Osteocyte (in vitro differentiated cells): ENCODE data around the gene TAS2R50. TPM values are rescaled to one million over a fixed set of nuclear protein-coding genes. Genes with fewer than 3 reads are reported as not detected.

Experiments
- DNase-seq: peaks from one replicate; pipeline ENCODE4 v3.0.0; 2021; ENCODE audit warnings: mixed read lengths; ENCODE audit not compliant: unreplicated experiment; ENCODE audit errors: extremely low spot score
- H3K27ac Mint-ChIP-seq: one replicate; pipeline ENCODE4 v1.8.0; 2021; ENCODE audit warnings: mild to moderate bottlenecking, mixed read lengths; ENCODE audit not compliant: unreplicated experiment
- H3K27me3 Mint-ChIP-seq: one replicate; pipeline ENCODE4 v1.8.0; 2021; ENCODE audit warnings: mixed read lengths; ENCODE audit not compliant: unreplicated experiment
- H3K36me3 Mint-ChIP-seq: one replicate; pipeline ENCODE4 v1.8.0; 2021; ENCODE audit warnings: mixed read lengths; ENCODE audit not compliant: unreplicated experiment
- H3K4me1 Mint-ChIP-seq: one replicate; pipeline ENCODE4 v1.8.0; 2021; ENCODE audit warnings: mixed read lengths; ENCODE audit not compliant: unreplicated experiment
- H3K4me3 Mint-ChIP-seq: one replicate; pipeline ENCODE4 v1.8.0; 2021; ENCODE audit warnings: mild to moderate bottlenecking, moderate library complexity, mixed read lengths; ENCODE audit not compliant: unreplicated experiment
- H3K9me3 Mint-ChIP-seq: one replicate; pipeline ENCODE4 v1.8.0; 2021; ENCODE audit warnings: mixed read lengths; ENCODE audit not compliant: unreplicated experiment
- total RNA-seq: library from RNA; stranded (reverse); gene quantifications from 2 replicates; pipeline ENCODE4 v1.2.1, GENCODE V29; 2021
- TF ChIP-seq, protein P1 (sequence below): fragments of 200-600 bp; sonication (generic); IDR thresholded peaks from 2 replicates; pipeline ENCODE4 v1.5.0; 2021; ENCODE audit warnings: antibody characterized with exemption, mild to moderate bottlenecking, moderate library complexity

TAS2R50 gene
- total RNA-seq, 1 donor from 2014 or later: 1.6 TPM

DNA sequence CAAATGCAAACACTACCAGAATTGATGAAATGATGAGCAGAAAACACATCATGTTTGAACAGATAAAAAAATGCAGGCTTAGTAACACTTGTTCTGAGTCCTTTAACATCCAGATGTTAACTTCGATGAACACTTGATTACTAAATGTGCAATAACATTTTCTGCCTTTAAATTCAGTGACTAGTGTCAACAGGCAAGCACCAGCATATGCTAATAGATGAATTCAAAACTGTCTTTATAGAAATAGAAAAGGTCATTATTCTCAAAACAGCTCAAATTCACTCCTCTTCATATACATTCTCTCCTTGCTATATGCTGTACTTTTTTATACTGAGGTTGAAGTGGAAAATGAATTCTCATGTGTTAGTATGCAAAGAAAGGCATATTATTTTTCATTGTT, 35.8 kb upstream of the TAS2R50 start, which contains the start of gene TAS2R19:
Gene TAS2R19 (minus strand): TSS at position 101 of the 400 bp plus-strand sequence. CDS start 49 bp downstream, at position 52.
- no peaks in the 10 kb centered on the region for H3K27me3 Mint-ChIP-seq
- H3K36me3 Mint-ChIP-seq: peaks cover 26% of the 10 kb centered on the region
- TF ChIP-seq, protein P1, sequence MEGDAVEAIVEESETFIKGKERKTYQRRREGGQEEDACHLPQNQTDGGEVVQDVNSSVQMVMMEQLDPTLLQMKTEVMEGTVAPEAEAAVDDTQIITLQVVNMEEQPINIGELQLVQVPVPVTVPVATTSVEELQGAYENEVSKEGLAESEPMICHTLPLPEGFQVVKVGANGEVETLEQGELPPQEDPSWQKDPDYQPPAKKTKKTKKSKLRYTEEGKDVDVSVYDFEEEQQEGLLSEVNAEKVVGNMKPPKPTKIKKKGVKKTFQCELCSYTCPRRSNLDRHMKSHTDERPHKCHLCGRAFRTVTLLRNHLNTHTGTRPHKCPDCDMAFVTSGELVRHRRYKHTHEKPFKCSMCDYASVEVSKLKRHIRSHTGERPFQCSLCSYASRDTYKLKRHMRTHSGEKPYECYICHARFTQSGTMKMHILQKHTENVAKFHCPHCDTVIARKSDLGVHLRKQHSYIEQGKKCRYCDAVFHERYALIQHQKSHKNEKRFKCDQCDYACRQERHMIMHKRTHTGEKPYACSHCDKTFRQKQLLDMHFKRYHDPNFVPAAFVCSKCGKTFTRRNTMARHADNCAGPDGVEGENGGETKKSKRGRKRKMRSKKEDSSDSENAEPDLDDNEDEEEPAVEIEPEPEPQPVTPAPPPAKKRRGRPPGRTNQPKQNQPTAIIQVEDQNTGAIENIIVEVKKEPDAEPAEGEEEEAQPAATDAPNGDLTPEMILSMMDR: no peak
- H3K27ac Mint-ChIP-seq: no peak within 1 kb of the TSS
- H3K4me1 Mint-ChIP-seq: no peaks in the 10 kb centered on the region
- no peak for DNase-seq
- no peak within 1 kb of the TSS for H3K4me3 Mint-ChIP-seq
- peaks cover 18% of the 10 kb centered on the region for H3K9me3 Mint-ChIP-seq

DNA sequence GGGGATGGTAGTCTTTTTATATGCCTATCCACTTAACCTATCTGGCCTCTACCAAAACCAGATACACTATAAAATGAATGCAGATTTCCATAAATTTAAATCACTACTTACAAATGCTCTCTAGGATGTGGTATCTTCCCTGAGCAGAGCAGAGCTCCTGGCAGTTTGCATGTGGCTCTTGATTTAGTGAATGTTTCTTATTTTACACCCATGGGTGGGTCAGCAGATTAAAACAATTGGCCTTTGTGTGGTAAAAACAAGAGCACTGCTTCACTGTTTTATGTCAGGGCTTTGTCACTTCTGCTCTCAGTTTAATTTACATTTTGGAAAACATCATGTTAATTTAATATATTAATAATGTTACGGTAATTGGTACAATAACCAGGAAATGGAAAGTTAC, 30.2 kb upstream of the TAS2R50 start:
- Mint-ChIP-seq H3K9me3 (no peaks in the 10 kb centered on the region), H3K4me3 (no peak overlapping the region), H3K4me1 (peaks cover 5% of the 10 kb centered on the region), H3K36me3 (peaks cover 9% of the 10 kb centered on the region), H3K27ac (no peak overlapping the region), H3K27me3 (no peaks in the 10 kb centered on the region)
- TF ChIP-seq, protein P1: no peak
- no peak for DNase-seq

DNA sequence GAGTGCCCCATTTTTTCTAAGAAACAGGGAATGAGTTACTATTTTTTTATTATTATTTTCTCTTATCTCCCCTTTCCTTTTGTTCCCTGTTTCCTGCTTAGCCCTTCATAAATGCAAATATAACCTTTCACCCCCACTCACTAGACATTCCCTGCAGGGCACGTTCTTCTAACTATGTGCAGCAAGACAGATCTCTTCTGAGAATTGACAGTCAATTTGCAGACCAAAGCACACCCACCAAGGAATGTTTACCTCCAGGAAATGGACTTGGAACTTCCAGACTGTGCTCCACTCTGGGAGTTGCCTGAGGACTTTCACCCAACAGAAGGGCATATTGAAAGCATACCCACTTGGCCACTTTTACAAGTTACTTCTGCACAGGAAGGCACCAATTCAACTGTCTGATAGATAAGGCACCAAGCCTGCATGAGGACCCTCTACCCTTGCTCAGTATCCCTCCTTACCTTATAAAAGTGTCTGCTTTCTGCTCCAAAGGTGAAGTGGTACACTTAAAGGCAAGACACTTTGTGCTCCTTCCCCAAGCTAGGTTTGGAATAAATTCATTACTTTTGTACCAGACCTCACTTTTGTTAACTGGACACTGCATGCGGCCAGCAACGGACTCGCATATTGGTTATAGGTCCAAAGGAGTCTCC, 29.2 kb upstream of the TAS2R50 start:
- Mint-ChIP-seq H3K27me3 (no peaks in the 10 kb centered on the region), H3K4me1 (peaks cover 5% of the 10 kb centered on the region), H3K27ac (no peak overlapping the region), H3K9me3 (no peaks in the 10 kb centered on the region), H3K4me3 (no peak overlapping the region), H3K36me3 (peaks cover 6% of the 10 kb centered on the region)
- no peak for DNase-seq
- TF ChIP-seq, protein P1: no peak

DNA sequence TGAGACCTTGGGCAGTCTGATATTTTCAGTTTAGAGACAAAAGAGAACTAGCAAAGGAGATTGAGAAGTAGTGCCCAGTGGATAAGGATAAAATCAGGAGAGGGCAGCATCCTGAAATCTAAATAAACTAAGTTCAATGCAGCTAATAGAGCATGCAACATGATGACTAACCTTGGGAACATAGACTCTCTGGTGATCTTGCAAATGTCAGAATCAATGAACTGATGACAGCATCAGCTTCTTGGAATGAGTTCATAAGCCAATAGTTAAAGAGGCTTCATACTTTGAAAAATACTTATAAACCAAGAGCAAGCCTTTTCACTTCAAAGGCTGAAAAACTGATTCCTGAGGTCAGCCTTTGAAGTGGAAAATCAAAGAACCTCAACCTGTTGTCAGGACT, 27.5 kb upstream of the TAS2R50 start:
- H3K9me3 Mint-ChIP-seq: peaks cover 3% of the 10 kb centered on the region
- no peak for DNase-seq
- H3K4me1 Mint-ChIP-seq: peaks cover 5% of the 10 kb centered on the region
- TF ChIP-seq, protein P1: no peak
- H3K4me3 Mint-ChIP-seq: no peak overlapping the region
- no peak overlapping the region for H3K27ac Mint-ChIP-seq
- no peaks in the 10 kb centered on the region for H3K27me3 Mint-ChIP-seq
- peaks cover 4% of the 10 kb centered on the region for H3K36me3 Mint-ChIP-seq

DNA sequence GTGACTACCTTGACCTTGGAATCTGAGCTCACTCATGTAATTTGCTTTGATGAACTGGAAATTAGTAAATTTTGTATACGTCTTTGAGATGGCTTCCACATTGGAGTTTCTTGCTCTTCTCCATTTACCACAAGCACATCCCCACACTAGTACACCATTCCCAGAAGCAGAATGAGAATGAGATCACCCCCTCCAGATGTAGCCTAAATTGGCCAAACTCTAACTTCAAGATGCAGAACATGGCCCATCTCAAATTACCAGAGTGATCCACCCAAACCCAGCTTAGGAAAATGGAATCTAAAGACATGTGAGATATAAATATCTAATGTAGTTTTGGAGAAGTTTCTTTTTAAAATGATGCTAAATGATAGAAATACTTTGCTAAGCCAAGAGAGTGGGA, 20.9 kb upstream of the TAS2R50 start:
- DNase-seq: no peak
- TF ChIP-seq, protein P1: no peak

More for the DNA sequence above, 20.9 kb upstream of the TAS2R50 start:
- no peak overlapping the region for H3K27ac Mint-ChIP-seq
- no peaks in the 10 kb centered on the region for H3K36me3 Mint-ChIP-seq
- no peaks in the 10 kb centered on the region for H3K4me1 Mint-ChIP-seq
- H3K4me3 Mint-ChIP-seq: no peak overlapping the region
- peaks cover 4% of the 10 kb centered on the region for H3K9me3 Mint-ChIP-seq
- H3K27me3 Mint-ChIP-seq: no peaks in the 10 kb centered on the region
